AG09319 (cell line): ENCODE measurements around the gene LYPLAL1.

Experiments used
- DNase-seq: peaks from one replicate; pipeline ENCODE4 v3.0.0-alpha.2; 2010; ENCODE audit warnings: low read depth; ENCODE audit errors: extremely low read depth
- CTCF ChIP-seq: IDR thresholded peaks from 2 replicates; pipeline ENCODE4 v1.5.1; 2011; ENCODE audit warnings: low read depth, mild to moderate bottlenecking, inconsistent platforms, low read length, moderate library complexity

Gene LYPLAL1

GRCh38 chr1:219173758-219174459, at the start of gene LYPLAL1:
TSS of gene LYPLAL1 (plus strand) at chr1:219173878. CDS start at chr1:219173891, 13 bp downstream.
- no peak for TF ChIP-seq CTCF
- DNase-seq: peak; percentile 72

DNA sequence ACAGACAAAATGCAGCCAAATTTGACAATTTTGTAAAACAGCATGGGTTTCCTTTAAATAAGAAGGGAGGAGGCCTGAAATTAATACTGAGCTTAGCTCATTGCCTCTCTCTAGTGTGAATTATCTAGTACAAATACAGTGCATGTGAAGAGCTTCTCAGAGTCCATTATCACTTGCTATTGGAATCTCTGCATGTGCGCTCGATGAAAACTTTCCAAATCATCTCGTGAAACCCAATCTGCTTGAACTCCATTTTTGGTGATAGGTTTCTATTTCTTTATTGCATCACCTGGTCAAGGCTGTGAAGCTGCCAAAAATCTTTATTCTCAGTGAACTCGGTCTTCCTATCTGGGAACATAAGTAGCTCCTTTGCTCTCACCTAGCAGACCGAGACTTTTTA, 49.5 kb upstream of the LYPLAL1 start:
- no peak for TF ChIP-seq CTCF
- DNase-seq: no peak

GRCh38 chr1:219125342-219125741, 48.3 kb upstream of the LYPLAL1 start:
- DNase-seq: no peak
- TF ChIP-seq CTCF: no peak

DNA sequence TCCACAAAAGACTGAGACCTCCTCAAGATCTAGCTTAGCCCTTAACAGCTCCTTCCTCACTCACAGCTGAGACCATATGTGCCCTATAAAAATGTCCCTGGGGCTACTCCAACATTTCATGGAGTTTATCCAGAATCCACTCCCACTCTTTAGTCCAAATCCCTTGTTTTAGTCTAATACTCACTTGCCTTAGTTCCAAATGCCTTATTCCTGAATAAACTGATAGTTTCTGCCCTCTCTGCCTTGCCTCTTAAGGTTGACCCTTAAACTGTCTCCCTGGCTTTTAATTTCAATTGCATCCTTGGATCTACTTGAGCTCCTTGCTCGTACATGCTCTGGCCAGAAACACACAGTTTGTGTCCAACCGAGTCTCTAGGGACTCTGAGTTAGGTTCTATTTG, 47.3 kb upstream of the LYPLAL1 start:
- TF ChIP-seq CTCF: no peak
- no peak for DNase-seq

DNA sequence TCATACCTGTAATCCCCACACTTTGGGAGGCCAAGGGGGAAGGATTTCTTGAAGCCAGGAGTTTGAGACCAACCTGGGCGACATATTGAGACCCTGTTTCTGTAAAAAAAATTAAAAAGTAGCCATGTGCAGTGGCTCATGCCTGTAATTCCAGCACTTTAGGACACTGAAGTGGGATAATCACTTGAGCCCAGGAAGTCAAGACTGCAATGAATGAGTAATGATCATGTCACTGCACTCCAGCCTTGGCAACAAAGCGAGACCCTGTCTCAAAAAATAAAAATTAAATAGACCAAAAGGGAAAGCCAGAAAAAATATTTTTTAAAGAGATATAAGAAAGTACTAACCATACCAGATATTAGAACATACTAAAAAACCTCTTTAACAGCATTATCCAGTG, 44.7 kb upstream of the LYPLAL1 start:
- TF ChIP-seq CTCF: no peak
- no peak for DNase-seq

DNA sequence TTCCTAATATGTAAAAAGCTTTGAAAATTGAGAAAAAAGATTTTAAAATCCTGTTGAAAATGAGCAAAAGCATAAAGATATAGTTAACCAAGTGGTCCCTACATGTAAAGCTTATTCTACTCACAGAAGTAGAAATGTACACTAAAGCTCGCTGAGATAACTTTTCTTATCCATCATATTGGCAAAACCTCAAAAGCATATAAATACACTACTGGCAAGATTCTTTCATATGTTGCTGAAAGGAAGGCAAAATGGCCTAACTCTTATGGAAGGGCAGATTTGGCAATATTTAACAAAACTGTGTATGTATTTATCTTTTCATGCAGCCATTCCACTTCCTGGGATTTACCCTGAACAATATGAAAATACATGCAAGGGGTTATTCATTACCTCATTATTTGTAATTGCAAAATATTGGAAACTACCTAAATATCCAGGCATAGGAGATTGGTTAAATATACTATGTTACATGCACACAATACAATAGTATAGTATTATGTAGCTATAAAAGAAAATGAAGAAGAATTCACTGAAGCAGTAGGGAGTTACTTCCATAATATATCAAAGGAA, 43.2 kb upstream of the LYPLAL1 start:
- TF ChIP-seq CTCF: no peak
- DNase-seq: no peak

DNA sequence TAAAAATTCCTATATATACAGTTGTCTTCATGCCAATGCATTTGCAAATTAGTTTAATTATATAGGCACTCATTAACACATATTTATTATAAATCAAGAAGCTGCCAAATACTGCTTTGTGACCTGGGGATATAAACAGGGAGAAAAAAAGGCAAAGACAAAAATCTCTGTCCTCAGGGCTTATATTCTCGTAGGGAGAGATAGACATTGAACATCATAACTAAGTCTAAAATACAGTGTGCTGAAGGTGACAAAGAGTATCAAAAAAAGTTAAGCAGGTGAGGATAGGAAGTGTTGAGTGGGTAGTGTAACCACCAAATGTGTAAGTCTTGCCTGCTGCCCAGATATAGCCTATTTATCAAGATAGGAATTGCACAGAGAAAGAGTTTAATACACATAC, 40.7 kb upstream of the LYPLAL1 start:
- no peak for DNase-seq

More for the DNA sequence above, 40.7 kb upstream of the LYPLAL1 start:
- TF ChIP-seq CTCF: no peak
